ENCODE data around the gene ANGPTL2. TPM values are rescaled to one million over a fixed set of nuclear protein-coding genes. Genes with fewer than 3 reads are reported as not detected.
A peak's percentile ranks its signal among the peaks of the same experiment; 100 is the strongest.

ANGPTL2 gene
- total and polyA plus RNA-seq, 9 of the 15 experiments (the other 6 are each of a cell fraction or from before 2014, with no cell fraction given): not detected

- no TSS peak for BruUV-seq (replicated peaks)
- peaks cover 22% of the 10 kb centered on the region for H4K20me1 ChIP-seq (replicated peaks; ENCODE audit: control insufficient read depth, insufficient read depth, low read length)
- H3K4me3 ChIP-seq: no peak overlapping the region
- no peak overlapping the region for H3K4me2 ChIP-seq (ENCODE audit: insufficient read depth, low read length)
- intact Hi-C loops (cut with micrococcal nuclease): no loop called here
- H3K9me1 ChIP-seq (ENCODE audit: control insufficient read depth, insufficient read depth, low read length): peaks cover 4% of the 10 kb centered on the region
- H3K27me3 ChIP-seq (ENCODE audit: control insufficient read depth in 2 of 2, insufficient read depth in 2 of 2, low read length in 2 of 2): peaks cover 45 to 84% of the 10 kb centered on the region in 2 experiments
- no peaks in the 10 kb centered on the region for H3K36me3 ChIP-seq (ENCODE audit: control insufficient read depth, insufficient read depth, low read length)
- H2AFZ ChIP-seq (ENCODE audit: low read depth, low read length): no peak overlapping the region
- no peaks in the 10 kb centered on the region for H3K79me2 ChIP-seq (ENCODE audit: control insufficient read depth, insufficient read depth, low read length)
- 3% methylated on average over 11 of the region's 11 CpGs for WGBS (ENCODE audit: insufficient coverage, low coverage, missing lambda C conversion rate)
- no peaks in the 10 kb centered on the region for H3K9me3 ChIP-seq (replicated peaks; ENCODE audit: control insufficient read depth, insufficient read depth, low read depth, low read length)
- H3K4me1 ChIP-seq (replicated peaks in 1 of 2; ENCODE audit: control insufficient read depth in 2 of 2, insufficient read depth in 2 of 2, low read length in 2 of 2): no peaks in the 10 kb centered on the region; a peak in 1 of 5 replicates
- H3K9ac ChIP-seq (ENCODE audit: insufficient read depth in 1 of 2, low read depth in 2 of 2, low read length in 2 of 2): no peak overlapping the region
- CTCF ChIA-PET (ENCODE audit: low intra/inter-chr PET ratio): no interaction called here
- TF ChIP-seq BHLHE40 (IDR thresholded peaks at IDR 0.05; ENCODE audit: low read length) (peak; percentile 24; the same call in 1 of the 2 replicates), ZBTB43 (CRISPR knock-in tag; IDR thresholded peaks at IDR 0.05) (no peak)
- POLR2A ChIA-PET: interaction anchor here (1.1 kb wide), 1 partner anchor 23 kb away, joined by 3 read pairs; no protein-coding TSS in a partner anchor
- no peak overlapping the region for H3K27ac ChIP-seq (ENCODE audit: extremely low read depth, low read depth, low read length)
- DNase-seq (ENCODE audit: extremely low read depth in 1 of 4, low spot score in 3 of 4) (no peak), ATAC-seq (no peak), FAIRE-seq (no peak)
- in situ Hi-C loops (cut with MboI): no loop called here
Measured at GRCh38 chr9:127092041-127092608, 30.3 kb downstream of the ANGPTL2 start.

GRCh38 chr9:127091526-127091925 is 30.9 kb downstream of the ANGPTL2 start:
- H3K27ac ChIP-seq (ENCODE audit: extremely low read depth, low read depth, low read length): no peak overlapping the region
- no peak overlapping the region for H3K4me3 ChIP-seq
- ATAC-seq (no peak), FAIRE-seq (no peak), DNase-seq (ENCODE audit: extremely low read depth in 1 of 4, low spot score in 3 of 4) (no peak)
- H3K4me2 ChIP-seq (ENCODE audit: insufficient read depth, low read length): no peak overlapping the region
- TF ChIP-seq TRIM25 (IDR thresholded peaks at IDR 0.05; ENCODE audit: borderline replicate concordance): no peak
- TF ChIP-seq ZNF12 (CRISPR knock-in tag; IDR thresholded peaks at IDR 0.05): no peak
- ChIA-PET POLR2A (no interaction called here), CTCF (ENCODE audit: low intra/inter-chr PET ratio) (no interaction called here)
- no peaks in the 10 kb centered on the region; a peak in 1 of 5 replicates for H3K4me1 ChIP-seq (replicated peaks in 1 of 2; ENCODE audit: control insufficient read depth in 2 of 2, insufficient read depth in 2 of 2, low read length in 2 of 2)
- 15% methylated on average over 13 of the region's 13 CpGs for whole genome bisulfite sequencing (ENCODE audit: insufficient coverage, low coverage, missing lambda C conversion rate)
- H3K27me3 ChIP-seq (ENCODE audit: control insufficient read depth in 2 of 2, insufficient read depth in 2 of 2, low read length in 2 of 2): peaks cover 45 to 87% of the 10 kb centered on the region in 2 experiments
- in situ Hi-C loops (cut with MboI): no loop called here
- H2AFZ ChIP-seq (ENCODE audit: low read depth, low read length): no peak overlapping the region
- H3K9ac ChIP-seq (ENCODE audit: insufficient read depth in 1 of 2, low read depth in 2 of 2, low read length in 2 of 2): no peak overlapping the region
- H3K36me3 ChIP-seq (ENCODE audit: control insufficient read depth, insufficient read depth, low read length): no peaks in the 10 kb centered on the region
- H3K9me3 ChIP-seq (replicated peaks; ENCODE audit: control insufficient read depth, insufficient read depth, low read depth, low read length): no peaks in the 10 kb centered on the region
- no peaks in the 10 kb centered on the region for H3K79me2 ChIP-seq (ENCODE audit: control insufficient read depth, insufficient read depth, low read length)
- intact Hi-C loops (cut with micrococcal nuclease): no loop called here
- peaks cover 4% of the 10 kb centered on the region for H3K9me1 ChIP-seq (ENCODE audit: control insufficient read depth, insufficient read depth, low read length)
- H4K20me1 ChIP-seq (replicated peaks; ENCODE audit: control insufficient read depth, insufficient read depth, low read length): peaks cover 22% of the 10 kb centered on the region
- BruUV-seq (replicated peaks): no TSS peak

Measured in K562 (cell line).